ENCODE data around the gene ITGAL. TPM values are rescaled to one million over a fixed set of nuclear protein-coding genes. Genes with fewer than 3 reads are reported as not detected.

The ITGAL gene
- total and polyA plus RNA-seq, 2 of the 13 experiments (the other 11 are each of a cell fraction or from before 2014, with no cell fraction given): 0.86 to 1.2 TPM

- TF ChIP-seq, protein P1, sequence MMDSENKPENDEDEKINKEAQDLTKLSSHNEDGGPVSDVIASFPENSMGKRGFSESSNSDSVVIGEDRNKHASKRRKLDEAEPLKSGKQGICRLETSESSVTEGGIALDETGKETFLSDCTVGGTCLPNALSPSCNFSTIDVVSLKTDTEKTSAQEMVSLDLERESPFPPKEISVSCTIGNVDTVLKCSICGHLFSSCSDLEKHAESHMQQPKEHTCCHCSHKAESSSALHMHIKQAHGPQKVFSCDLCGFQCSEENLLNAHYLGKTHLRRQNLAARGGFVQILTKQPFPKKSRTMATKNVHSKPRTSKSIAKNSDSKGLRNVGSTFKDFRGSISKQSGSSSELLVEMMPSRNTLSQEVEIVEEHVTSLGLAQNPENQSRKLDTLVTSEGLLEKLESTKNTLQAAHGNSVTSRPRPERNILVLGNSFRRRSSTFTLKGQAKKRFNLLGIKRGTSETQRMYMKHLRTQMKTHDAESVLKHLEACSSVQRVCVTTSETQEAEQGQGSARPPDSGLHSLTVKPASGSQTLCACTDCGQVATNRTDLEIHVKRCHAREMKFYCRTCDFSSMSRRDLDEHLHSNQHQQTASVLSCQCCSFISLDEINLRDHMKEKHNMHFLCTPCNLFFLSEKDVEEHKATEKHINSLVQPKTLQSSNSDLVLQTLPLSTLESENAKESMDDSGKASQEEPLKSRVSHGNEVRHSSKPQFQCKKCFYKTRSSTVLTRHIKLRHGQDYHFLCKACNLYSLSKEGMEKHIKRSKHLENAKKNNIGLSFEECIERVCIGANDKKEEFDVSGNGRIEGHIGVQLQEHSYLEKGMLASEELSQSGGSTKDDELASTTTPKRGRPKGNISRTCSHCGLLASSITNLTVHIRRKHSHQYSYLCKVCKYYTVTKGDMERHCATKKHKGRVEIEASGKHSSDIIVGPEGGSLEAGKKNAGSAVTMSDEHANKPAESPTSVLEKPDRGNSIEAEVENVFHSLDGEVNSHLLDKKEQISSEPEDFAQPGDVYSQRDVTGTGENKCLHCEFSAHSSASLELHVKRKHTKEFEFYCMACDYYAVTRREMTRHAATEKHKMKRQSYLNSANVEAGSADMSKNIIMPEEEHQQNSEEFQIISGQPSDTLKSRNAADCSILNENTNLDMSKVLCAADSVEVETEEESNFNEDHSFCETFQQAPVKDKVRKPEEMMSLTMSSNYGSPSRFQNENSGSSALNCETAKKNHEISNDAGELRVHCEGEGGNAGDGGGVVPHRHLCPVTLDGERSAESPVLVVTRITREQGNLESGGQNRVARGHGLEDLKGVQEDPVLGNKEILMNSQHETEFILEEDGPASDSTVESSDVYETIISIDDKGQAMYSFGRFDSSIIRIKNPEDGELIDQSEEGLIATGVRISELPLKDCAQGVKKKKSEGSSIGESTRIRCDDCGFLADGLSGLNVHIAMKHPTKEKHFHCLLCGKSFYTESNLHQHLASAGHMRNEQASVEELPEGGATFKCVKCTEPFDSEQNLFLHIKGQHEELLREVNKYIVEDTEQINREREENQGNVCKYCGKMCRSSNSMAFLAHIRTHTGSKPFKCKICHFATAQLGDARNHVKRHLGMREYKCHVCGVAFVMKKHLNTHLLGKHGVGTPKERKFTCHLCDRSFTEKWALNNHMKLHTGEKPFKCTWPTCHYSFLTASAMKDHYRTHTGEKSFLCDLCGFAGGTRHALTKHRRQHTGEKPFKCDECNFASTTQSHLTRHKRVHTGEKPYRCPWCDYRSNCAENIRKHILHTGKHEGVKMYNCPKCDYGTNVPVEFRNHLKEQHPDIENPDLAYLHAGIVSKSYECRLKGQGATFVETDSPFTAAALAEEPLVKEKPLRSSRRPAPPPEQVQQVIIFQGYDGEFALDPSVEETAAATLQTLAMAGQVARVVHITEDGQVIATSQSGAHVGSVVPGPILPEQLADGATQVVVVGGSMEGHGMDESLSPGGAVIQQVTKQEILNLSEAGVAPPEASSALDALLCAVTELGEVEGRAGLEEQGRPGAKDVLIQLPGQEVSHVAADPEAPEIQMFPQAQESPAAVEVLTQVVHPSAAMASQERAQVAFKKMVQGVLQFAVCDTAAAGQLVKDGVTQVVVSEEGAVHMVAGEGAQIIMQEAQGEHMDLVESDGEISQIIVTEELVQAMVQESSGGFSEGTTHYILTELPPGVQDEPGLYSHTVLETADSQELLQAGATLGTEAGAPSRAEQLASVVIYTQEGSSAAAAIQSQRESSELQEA (CRISPR knock-in tag; IDR thresholded peaks at IDR 0.05; ENCODE audit: not compliant biosample characterization): no peak
- no peak for TF ChIP-seq PHB2 (IDR thresholded peaks at IDR 0.05; ENCODE audit: partially characterized antibody)
- no peak for TF ChIP-seq PAF1 (CRISPR knock-in tag; IDR thresholded peaks at IDR 0.05)
- no peak for TF ChIP-seq ZNF543 (CRISPR knock-in tag; IDR thresholded peaks at IDR 0.05)
- peak; percentile 44; the same call in 1 of the 2 replicates for TF ChIP-seq RXRA (CRISPR knock-in tag; IDR thresholded peaks at IDR 0.05)
- TF ChIP-seq ARHGAP35 (CRISPR knock-in tag; IDR thresholded peaks at IDR 0.05; ENCODE audit: borderline replicate concordance): peak; percentile 62; the same call in 1 of the 2 replicates
- no peak for TF ChIP-seq ZNF749 (CRISPR knock-in tag; IDR thresholded peaks at IDR 0.05; ENCODE audit: borderline replicate concordance)
- TF ChIP-seq HES4 (CRISPR knock-in tag; IDR thresholded peaks at IDR 0.05; ENCODE audit: borderline replicate concordance): peak; percentile 97
- TF ChIP-seq ZNF616 (CRISPR knock-in tag; IDR thresholded peaks at IDR 0.05; ENCODE audit: low read depth): peak; percentile 63; the same call in 1 of the 2 replicates
- TF ChIP-seq, protein P2, sequence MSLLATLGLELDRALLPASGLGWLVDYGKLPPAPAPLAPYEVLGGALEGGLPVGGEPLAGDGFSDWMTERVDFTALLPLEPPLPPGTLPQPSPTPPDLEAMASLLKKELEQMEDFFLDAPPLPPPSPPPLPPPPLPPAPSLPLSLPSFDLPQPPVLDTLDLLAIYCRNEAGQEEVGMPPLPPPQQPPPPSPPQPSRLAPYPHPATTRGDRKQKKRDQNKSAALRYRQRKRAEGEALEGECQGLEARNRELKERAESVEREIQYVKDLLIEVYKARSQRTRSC (CRISPR knock-in tag; IDR thresholded peaks at IDR 0.05; ENCODE audit: low read depth): no peak; the same call in 1 of the 2 replicates
- no peak for TF ChIP-seq SNAI1 (CRISPR knock-in tag; IDR thresholded peaks at IDR 0.05; ENCODE audit: borderline replicate concordance)
- 0 out of 2 replicates have a peak, but pooled peaks have one; percentile 25 for TF ChIP-seq ZNF720 (CRISPR knock-in tag; IDR thresholded peaks at IDR 0.05)
- TF ChIP-seq XBP1 (CRISPR knock-in tag; IDR thresholded peaks at IDR 0.05): no peak
- TF ChIP-seq ZNF557 (CRISPR knock-in tag; IDR thresholded peaks at IDR 0.05): peak; percentile 73; the same call in 1 of the 2 replicates
- no peak for TF ChIP-seq SP1 (IDR thresholded peaks at IDR 0.05)
- no peak for TF ChIP-seq SP1 (CRISPR knock-in tag; IDR thresholded peaks at IDR 0.05)
- TF ChIP-seq ZBTB4 (CRISPR knock-in tag; IDR thresholded peaks at IDR 0.05; ENCODE audit: borderline replicate concordance): peak; percentile 81; the same call in 1 of the 2 replicates
- no peak for TF ChIP-seq PRPF4 (IDR thresholded peaks at IDR 0.05; ENCODE audit: low read depth, low read length, poor library complexity, severe bottlenecking)
- peak; percentile 66 for TF ChIP-seq RAD21 (CRISPR knock-in tag; IDR thresholded peaks at IDR 0.05)
These were observed 42.0 kb upstream of the ITGAL start (continued) for GRCh38 chr16:30430428-30430970.
